ENCODE results near the gene TBC1D23.
A peak's percentile ranks its signal among the peaks of the same experiment; 100 is the strongest.
"Not testable (repeated sequence)": the region's sequence is repeated elsewhere in the genome, so short reads cannot be mapped to it uniquely, and the experiment has no call there.

The TBC1D23 gene

DNA sequence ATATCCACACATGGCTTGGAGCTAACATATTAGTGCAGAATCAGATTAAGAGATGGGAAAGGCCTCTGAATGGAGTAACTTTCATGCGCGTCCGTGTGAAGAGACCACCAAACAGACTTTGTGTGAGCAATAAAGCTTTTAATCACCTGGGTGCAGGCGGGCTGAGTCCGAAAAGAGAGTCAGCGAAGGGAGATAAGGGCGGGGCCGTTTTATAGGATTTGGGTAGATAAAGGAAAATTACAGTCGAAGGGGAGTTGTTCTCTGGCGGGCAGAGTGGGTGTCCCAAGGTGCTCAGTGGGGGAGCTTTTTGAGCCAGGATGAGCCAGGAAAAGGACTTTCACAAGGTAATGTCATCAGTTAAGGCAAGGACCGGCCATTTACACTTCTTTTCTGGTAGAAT is 2.1 kb downstream of the TBC1D23 start:
- H3K4me1 ChIP-seq (ENCODE audit: control insufficient read depth, insufficient read depth, low read length); H3K9me3 ChIP-seq (ENCODE audit: control insufficient read depth, insufficient read depth, low read depth, low read length); H3K36me3 ChIP-seq (ENCODE audit: control insufficient read depth in 2 of 2, insufficient read depth in 1 of 2, low read length in 2 of 2); H3K27ac ChIP-seq (ENCODE audit: extremely low read depth, low read depth, low read length); POLR2A ChIA-PET; H3K4me3 ChIP-seq (ENCODE audit: low read depth, low read length): not testable (repeated sequence)
- CTCF ChIA-PET = interaction anchor here (0.5 to 1.5 kb wide), 2 partner anchors 9 to 934 kb away, joined by 3 to 4 read pairs; no protein-coding TSS in a partner anchor
- TF ChIP-seq KLF7 (tag by site-specific recombination; IDR thresholded peaks at IDR 0.05; ENCODE audit: borderline replicate concordance) = peak; percentile 53; the same call in 1 of the 2 replicates
- peak; percentile 73 for TF ChIP-seq GLIS1 (tag by site-specific recombination; IDR thresholded peaks at IDR 0.05)
- TF ChIP-seq KLF1 (tag by site-specific recombination; IDR thresholded peaks at IDR 0.05) = peak; percentile 22; the same call in 1 of the 2 replicates
- 0 out of 2 replicates have a peak, but pooled peaks have one; percentile 2 for TF ChIP-seq ZNF335 (tag by site-specific recombination; conservative IDR thresholded peaks at IDR 0.05)

DNA sequence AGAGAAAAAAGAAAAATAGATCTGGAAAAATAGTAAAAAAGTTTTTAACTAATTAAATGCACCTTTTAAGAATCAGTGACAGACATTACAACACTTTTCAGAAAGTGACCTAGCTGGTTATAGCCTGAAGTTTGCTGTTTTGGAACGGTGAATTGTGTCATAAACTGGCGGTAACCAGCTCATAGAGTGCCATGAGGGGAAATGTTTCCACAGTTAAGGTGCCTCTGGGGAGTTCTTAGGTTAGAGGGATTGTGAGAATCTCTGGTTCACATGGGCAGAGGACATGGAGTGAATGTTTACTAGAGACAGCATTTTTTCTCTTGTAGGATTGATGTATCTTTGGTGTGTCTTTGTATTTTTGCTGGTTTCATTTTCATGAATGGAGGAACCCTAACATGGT is 2.8 kb downstream of the TBC1D23 start:
- H3K9me3 ChIP-seq (ENCODE audit: control insufficient read depth, insufficient read depth, low read depth, low read length) = no peaks in the 10 kb centered on the region
- peaks cover 10% of the 10 kb centered on the region for H3K4me1 ChIP-seq (ENCODE audit: control insufficient read depth, insufficient read depth, low read length)
- H3K36me3 ChIP-seq (ENCODE audit: control insufficient read depth in 2 of 2, insufficient read depth in 1 of 2, low read length in 2 of 2) = no peaks in the 10 kb centered on the region
- H3K27ac ChIP-seq (ENCODE audit: extremely low read depth, low read depth, low read length) = 0 out of 2 replicates have a peak overlapping the region, but pooled peaks have one; percentile 12
- ChIA-PET POLR2A (no interaction called here), CTCF (interaction anchor here (0.5 kb wide), 2 partner anchors 596 to 933 kb away, joined by 3 read pairs; no protein-coding TSS in a partner anchor)
- H3K4me3 ChIP-seq (ENCODE audit: low read depth, low read length) = no peak overlapping the region
- TF ChIP-seq, protein P1, sequence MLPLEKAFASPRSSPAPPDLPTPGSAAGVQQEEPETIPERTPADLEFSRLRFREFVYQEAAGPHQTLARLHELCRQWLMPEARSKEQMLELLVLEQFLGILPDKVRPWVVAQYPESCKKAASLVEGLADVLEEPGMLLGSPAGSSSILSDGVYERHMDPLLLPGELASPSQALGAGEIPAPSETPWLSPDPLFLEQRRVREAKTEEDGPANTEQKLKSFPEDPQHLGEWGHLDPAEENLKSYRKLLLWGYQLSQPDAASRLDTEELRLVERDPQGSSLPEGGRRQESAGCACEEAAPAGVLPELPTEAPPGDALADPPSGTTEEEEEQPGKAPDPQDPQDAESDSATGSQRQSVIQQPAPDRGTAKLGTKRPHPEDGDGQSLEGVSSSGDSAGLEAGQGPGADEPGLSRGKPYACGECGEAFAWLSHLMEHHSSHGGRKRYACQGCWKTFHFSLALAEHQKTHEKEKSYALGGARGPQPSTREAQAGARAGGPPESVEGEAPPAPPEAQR (tag by site-specific recombination; IDR thresholded peaks at IDR 0.05) = no peak
- TF ChIP-seq ZNF548 (tag by site-specific recombination; IDR thresholded peaks at IDR 0.05) = no peak
- 0 out of 2 replicates have a peak, but pooled peaks have one; percentile 4 for TF ChIP-seq ZNF335 (tag by site-specific recombination; conservative IDR thresholded peaks at IDR 0.05)
- peak; percentile 91 for TF ChIP-seq ZNF600 (tag by site-specific recombination; IDR thresholded peaks at IDR 0.05)
- TF ChIP-seq, protein P2, sequence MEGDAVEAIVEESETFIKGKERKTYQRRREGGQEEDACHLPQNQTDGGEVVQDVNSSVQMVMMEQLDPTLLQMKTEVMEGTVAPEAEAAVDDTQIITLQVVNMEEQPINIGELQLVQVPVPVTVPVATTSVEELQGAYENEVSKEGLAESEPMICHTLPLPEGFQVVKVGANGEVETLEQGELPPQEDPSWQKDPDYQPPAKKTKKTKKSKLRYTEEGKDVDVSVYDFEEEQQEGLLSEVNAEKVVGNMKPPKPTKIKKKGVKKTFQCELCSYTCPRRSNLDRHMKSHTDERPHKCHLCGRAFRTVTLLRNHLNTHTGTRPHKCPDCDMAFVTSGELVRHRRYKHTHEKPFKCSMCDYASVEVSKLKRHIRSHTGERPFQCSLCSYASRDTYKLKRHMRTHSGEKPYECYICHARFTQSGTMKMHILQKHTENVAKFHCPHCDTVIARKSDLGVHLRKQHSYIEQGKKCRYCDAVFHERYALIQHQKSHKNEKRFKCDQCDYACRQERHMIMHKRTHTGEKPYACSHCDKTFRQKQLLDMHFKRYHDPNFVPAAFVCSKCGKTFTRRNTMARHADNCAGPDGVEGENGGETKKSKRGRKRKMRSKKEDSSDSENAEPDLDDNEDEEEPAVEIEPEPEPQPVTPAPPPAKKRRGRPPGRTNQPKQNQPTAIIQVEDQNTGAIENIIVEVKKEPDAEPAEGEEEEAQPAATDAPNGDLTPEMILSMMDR (tag by site-specific recombination; IDR thresholded peaks at IDR 0.05) = no peak
- no peak for TF ChIP-seq ZNF585B (tag by site-specific recombination; IDR thresholded peaks at IDR 0.05)
- no peak for TF ChIP-seq ZNF629 (tag by site-specific recombination; IDR thresholded peaks at IDR 0.05)
- no peak for TF ChIP-seq ZSCAN16 (tag by site-specific recombination; IDR thresholded peaks at IDR 0.05)
- TF ChIP-seq ZNF324 (tag by site-specific recombination; IDR thresholded peaks at IDR 0.05) = no peak
- no peak for TF ChIP-seq KLF9 (tag by site-specific recombination; IDR thresholded peaks at IDR 0.05; ENCODE audit: low read depth)
- no peak for TF ChIP-seq ZNF292 (tag by site-specific recombination; IDR thresholded peaks at IDR 0.05; ENCODE audit: borderline replicate concordance, low read depth)
- TF ChIP-seq ZNF837 (tag by site-specific recombination; IDR thresholded peaks at IDR 0.05) = no peak
- TF ChIP-seq, protein P3, sequence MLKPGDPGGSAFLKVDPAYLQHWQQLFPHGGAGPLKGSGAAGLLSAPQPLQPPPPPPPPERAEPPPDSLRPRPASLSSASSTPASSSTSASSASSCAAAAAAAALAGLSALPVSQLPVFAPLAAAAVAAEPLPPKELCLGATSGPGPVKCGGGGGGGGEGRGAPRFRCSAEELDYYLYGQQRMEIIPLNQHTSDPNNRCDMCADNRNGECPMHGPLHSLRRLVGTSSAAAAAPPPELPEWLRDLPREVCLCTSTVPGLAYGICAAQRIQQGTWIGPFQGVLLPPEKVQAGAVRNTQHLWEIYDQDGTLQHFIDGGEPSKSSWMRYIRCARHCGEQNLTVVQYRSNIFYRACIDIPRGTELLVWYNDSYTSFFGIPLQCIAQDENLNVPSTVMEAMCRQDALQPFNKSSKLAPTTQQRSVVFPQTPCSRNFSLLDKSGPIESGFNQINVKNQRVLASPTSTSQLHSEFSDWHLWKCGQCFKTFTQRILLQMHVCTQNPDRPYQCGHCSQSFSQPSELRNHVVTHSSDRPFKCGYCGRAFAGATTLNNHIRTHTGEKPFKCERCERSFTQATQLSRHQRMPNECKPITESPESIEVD (tag by site-specific recombination; IDR thresholded peaks at IDR 0.05) = peak; percentile 68
- TF ChIP-seq, protein P4, sequence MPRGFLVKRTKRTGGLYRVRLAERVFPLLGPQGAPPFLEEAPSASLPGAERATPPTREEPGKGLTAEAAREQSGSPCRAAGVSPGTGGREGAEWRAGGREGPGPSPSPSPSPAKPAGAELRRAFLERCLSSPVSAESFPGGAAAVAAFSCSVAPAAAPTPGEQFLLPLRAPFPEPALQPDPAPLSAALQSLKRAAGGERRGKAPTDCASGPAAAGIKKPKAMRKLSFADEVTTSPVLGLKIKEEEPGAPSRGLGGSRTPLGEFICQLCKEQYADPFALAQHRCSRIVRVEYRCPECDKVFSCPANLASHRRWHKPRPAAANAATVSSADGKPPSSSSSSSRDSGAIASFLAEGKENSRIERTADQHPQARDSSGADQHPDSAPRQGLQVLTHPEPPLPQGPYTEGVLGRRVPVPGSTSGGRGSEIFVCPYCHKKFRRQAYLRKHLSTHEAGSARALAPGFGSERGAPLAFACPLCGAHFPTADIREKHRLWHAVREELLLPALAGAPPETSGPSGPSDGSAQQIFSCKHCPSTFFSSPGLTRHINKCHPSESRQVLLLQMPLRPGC (tag by site-specific recombination; IDR thresholded peaks at IDR 0.05) = no peak
- no peak for TF ChIP-seq GFI1B (tag by site-specific recombination; IDR thresholded peaks at IDR 0.05)
- no peak for TF ChIP-seq ZNF169 (tag by site-specific recombination; IDR thresholded peaks at IDR 0.05)
- TF ChIP-seq TCF7L2 (IDR thresholded peaks at IDR 0.05; ENCODE audit: borderline replicate concordance, low read depth, low read length) = no peak
- TF ChIP-seq EGR2 (tag by site-specific recombination; IDR thresholded peaks at IDR 0.05; ENCODE audit: low read depth) = no peak
- TF ChIP-seq, protein P5, sequence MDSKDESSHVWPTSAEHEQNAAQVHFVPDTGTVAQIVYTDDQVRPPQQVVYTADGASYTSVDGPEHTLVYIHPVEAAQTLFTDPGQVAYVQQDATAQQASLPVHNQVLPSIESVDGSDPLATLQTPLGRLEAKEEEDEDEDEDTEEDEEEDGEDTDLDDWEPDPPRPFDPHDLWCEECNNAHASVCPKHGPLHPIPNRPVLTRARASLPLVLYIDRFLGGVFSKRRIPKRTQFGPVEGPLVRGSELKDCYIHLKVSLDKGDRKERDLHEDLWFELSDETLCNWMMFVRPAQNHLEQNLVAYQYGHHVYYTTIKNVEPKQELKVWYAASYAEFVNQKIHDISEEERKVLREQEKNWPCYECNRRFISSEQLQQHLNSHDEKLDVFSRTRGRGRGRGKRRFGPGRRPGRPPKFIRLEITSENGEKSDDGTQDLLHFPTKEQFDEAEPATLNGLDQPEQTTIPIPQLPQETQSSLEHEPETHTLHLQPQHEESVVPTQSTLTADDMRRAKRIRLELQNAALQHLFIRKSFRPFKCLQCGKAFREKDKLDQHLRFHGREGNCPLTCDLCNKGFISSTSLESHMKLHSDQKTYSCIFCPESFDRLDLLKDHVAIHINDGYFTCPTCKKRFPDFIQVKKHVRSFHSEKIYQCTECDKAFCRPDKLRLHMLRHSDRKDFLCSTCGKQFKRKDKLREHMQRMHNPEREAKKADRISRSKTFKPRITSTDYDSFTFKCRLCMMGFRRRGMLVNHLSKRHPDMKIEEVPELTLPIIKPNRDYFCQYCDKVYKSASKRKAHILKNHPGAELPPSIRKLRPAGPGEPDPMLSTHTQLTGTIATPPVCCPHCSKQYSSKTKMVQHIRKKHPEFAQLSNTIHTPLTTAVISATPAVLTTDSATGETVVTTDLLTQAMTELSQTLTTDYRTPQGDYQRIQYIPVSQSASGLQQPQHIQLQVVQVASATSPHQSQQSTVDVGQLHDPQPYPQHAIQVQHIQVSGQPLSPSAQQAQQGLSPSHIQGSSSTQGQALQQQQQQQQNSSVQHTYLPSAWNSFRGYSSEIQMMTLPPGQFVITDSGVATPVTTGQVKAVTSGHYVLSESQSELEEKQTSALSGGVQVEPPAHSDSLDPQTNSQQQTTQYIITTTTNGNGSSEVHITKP (tag by site-specific recombination; IDR thresholded peaks at IDR 0.05) = peak; percentile 43; the same call in 1 of the 2 replicates
- TF ChIP-seq, protein P6, sequence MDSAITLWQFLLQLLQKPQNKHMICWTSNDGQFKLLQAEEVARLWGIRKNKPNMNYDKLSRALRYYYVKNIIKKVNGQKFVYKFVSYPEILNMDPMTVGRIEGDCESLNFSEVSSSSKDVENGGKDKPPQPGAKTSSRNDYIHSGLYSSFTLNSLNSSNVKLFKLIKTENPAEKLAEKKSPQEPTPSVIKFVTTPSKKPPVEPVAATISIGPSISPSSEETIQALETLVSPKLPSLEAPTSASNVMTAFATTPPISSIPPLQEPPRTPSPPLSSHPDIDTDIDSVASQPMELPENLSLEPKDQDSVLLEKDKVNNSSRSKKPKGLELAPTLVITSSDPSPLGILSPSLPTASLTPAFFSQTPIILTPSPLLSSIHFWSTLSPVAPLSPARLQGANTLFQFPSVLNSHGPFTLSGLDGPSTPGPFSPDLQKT (IDR thresholded peaks at IDR 0.05; ENCODE audit: borderline replicate concordance, low read depth, low read length) = no peak
- no peak for TF ChIP-seq ZNF624 (tag by site-specific recombination; IDR thresholded peaks at IDR 0.05)
